ENCODE measurements around the gene SORT1. TPM values are rescaled to one million over a fixed set of nuclear protein-coding genes. Genes with fewer than 3 reads are reported as not detected.

The SORT1 gene
- total RNA-seq = 73.8 TPM

DNA sequence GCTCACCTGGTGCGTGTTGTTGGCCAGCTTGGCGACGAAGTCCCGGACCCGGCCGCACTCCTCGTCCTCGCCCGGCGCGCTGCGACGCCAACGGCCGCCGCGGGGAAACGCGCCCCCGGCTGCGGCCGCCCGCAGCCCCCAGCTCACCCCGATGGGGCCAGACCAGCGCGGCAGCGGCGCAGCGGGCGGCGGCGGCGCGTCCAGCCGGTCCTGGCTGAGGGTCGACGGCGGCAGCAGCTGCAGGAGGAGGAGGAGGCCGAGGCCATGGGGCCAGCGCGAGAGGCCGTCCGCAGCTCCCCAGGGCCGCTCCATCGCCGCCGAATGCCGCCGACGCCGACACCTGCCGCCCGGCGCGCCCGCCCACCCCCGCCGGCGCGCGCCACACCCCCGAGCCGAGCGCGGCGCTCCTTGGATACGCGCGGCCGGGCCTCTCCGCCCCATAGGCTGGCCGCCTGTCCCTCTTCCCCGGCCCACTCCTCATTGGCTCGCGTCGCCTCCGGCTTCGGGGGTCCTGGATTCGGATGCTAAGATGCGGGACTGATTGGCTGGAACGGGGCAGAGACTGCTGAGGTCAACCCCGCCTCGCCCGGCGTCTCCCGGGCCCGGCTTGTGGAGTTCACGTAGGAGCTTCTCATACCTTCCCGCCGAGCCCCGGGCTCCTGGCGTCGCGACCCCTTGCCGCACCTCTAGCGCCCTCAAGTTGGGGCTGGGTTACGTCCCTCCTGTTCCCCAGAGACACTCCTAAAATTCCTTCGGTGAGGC is at the start of gene SORT1:
Gene SORT1 (minus strand): TSS at position 338 of the 762 bp plus-strand sequence. CDS start 26 bp downstream, at position 312.

DNA sequence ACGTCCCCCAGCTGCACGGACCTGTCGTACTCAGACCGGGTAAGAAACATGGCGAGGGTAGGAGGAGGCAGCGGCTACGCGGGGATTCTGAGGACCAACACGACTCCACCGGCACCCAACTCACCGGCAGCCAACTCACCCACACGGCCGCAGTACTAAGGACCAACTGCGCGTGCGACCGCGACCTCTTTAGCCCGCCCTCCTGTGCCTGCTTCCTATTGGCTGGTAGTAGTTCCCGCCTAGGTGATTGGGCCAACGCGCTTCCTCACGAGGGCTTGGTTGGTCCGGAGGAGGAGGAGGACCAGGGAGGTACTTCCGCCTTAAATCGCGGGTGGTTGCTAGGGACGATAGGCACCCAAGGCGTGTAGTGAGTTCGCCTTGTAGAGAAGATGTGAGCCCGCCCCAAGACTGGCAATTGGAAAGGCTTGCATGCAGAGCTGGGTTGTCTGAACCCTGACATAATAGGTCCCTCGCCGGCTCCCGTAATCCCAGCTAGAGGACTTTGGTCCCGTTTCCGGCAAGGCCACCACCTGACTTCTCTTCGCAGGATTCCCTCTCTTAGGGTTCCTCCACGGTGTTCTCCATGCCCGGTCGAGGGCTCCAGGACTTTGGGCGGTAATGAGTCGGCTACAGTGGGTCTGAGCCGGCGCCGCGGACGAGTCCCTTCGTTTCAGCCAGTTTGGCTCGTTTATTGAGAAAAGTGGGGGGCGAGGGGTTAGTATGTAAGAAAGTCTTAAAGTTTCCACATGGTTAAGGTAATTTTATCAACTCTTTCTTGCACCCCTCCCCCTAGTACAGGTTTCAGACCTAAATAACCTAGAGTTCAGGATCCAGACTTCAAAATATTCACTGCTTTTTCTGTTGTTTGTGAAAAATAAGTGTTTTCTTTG is 28.8 kb upstream of the SORT1 start, which contains the start of gene PSMA5:
Gene PSMA5 (minus strand): TSS at position 168 of the 890 bp plus-strand sequence. CDS start 118 bp downstream, at position 50.

DNA sequence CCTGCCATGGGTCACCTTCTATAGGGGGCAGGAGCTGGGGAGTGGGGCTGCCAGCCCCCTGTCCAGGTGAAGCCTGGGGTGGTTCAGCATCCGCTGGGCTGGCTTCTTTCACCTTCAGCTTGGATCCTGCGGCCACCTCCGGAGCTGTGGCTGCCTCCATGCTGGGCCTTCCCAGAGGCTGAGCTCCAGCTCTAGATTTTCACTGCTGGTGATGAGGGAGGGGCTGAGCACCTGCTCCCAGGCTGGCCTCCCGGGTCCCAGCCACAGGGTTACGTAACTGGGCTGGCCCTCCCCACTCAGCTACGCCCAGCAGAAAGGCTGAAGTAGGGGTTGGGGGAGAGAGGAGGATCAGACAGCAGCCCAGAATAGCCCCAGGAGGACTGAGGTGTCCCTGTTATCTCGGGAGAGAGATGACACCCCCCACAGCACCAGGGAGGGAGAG is 90.9 kb downstream of the SORT1 start, which contains the start of gene MYBPHL:
Gene MYBPHL (minus strand): TSS at position 180 of the 442 bp plus-strand sequence. CDS start 20 bp downstream, at position 160.

DNA sequence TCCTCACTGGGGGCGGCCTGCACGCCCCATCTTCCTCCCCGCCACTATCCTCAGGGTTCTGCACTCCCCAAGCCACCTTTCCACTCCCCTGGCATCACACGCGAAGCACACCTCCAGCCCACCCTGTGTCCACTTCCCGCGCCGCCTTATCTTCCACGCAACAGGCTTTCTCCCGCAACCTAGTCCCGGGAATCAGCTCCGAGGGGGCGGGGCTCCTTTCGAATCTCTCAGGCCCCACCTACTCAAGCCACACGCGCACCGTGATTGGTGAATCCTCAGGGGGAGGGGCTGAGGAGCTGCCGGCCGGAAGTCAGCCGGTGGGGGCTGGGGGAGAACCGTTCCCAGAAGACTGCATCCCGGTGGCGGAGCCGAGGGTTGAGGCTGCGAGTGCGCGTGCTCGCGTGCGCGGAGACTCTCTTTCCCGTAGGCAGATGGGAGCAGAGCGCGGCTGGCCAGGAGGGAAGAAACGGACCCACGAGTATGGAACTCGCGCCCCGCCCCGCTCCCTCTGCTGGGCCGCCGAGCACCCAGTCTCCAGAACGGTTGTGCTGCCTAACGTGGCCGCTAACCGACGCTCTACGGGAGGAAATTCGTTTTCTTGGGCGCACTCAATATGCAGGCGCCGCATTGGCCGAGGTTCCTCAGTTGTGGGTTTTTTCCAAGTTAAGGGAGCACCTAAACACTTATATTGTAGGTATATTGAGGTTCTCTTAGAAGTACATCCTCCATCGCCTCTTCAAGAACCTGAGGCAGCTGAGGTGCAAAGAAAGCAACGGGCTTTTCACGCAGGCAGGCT is 114.6 kb downstream of the SORT1 start, which contains the start of gene PSRC1:
Gene PSRC1 (minus strand): TSS at position 194 of the 796 bp plus-strand sequence.

Other genes starting within 250 kb of the SORT1 start
- gene SARS1, start 184.0 kb downstream of the SORT1 start, total RNA-seq = 136 TPM
- gene CELSR2, start 148.4 kb downstream of the SORT1 start, total RNA-seq = 40.8 TPM
- gene PSRC1, start 114.8 kb downstream of the SORT1 start, total RNA-seq = 12.0 TPM
- gene MYBPHL, start 90.9 kb downstream of the SORT1 start, total RNA-seq = 0.23 TPM
- 42.9 TPM for gene PSMA5, start 28.5 kb upstream of the SORT1 start, total RNA-seq
- gene SYPL2, start 68.6 kb upstream of the SORT1 start, total RNA-seq = not detected
- 5.5 TPM for gene ATXN7L2, start 86.0 kb upstream of the SORT1 start, total RNA-seq
- 6.9 TPM for gene CYB561D1, start 96.2 kb upstream of the SORT1 start, total RNA-seq
- 16.6 TPM for gene AMIGO1, start 111.8 kb upstream of the SORT1 start, total RNA-seq
- gene GPR61, start 142.0 kb upstream of the SORT1 start, total RNA-seq = 17.8 TPM
- gene GNAI3, start 150.7 kb upstream of the SORT1 start, total RNA-seq = 12.9 TPM
- gene GNAT2, start 221.7 kb upstream of the SORT1 start, total RNA-seq = not detected
- 70.8 TPM for gene AMPD2, start 221.9 kb upstream of the SORT1 start, total RNA-seq

All from diencephalon (tissue), 1 donor.